Right ventricle myocardium superior (tissue), 1 donor: ENCODE data around the gene B3GAT1. TPM values are rescaled to one million over a fixed set of nuclear protein-coding genes. Genes with fewer than 3 reads are reported as not detected.

Experiments
- ATAC-seq: fragments of 200-7000 bp; cut with Tn5 transposase; one replicate; pipeline ENCODE4 v1.9.1; 2020; ENCODE audit warnings: mild to moderate bottlenecking; ENCODE audit not compliant: poor library complexity
- DNase-seq: peaks from one replicate; pipeline ENCODE4 v3.0.0-alpha.2; 2020
- intact Hi-C: fragments of 100-400 bp; cut with DNase I; formaldehyde crosslinking; loops from one replicate; pipeline ENCODE4 v1.11.2; 2022
- total RNA-seq: library from RNA; stranded (reverse); fragmentation: NEBNext Ultra II Directional; extraction: Animal tissue kit (Norgen Biotek cat#: 25700); gene quantifications from one replicate; pipeline ENCODE4 v1.2.1, GENCODE V29; 2021
- donor health status: DM: no; HTN: yes; CAD: no; lungs with severe emphysema.

B3GAT1 gene
- total RNA-seq, 1 donor from 2014 or later: 0.11 TPM

- DNase-seq (no peak), ATAC-seq (no peak)
- intact Hi-C loops: no loop called here
These were observed 12.8 kb downstream of the B3GAT1 start for GRCh38 chr11:134399293-134399654.

- no peak for ATAC-seq
- intact Hi-C loops: no loop called here
- DNase-seq: no peak
These were observed 13.3 kb downstream of the B3GAT1 start for GRCh38 chr11:134398644-134399292.

- ATAC-seq (no peak), DNase-seq (no peak)
- intact Hi-C loops: no loop called here
These were observed 14.0 kb downstream of the B3GAT1 start for GRCh38 chr11:134398079-134398444.

GRCh38 chr11:134397304-134398078, 14.6 kb downstream of the B3GAT1 start:
- DNase-seq: no peak
- intact Hi-C loops: no loop called here
- ATAC-seq: no peak

- no peak for ATAC-seq
- no peak for DNase-seq
- intact Hi-C loops: no loop called here
These were observed 17.0 kb downstream of the B3GAT1 start for GRCh38 chr11:134395002-134395401.

GRCh38 chr11:134394311-134394710, 17.7 kb downstream of the B3GAT1 start:
- intact Hi-C loops: no loop called here
- DNase-seq (no peak), ATAC-seq (no peak)

GRCh38 chr11:134393638-134394037, 18.4 kb downstream of the B3GAT1 start:
- intact Hi-C loops: no loop called here
- DNase-seq (no peak), ATAC-seq (peak; percentile 81)

GRCh38 chr11:134392953-134393615, 19.0 kb downstream of the B3GAT1 start:
- DNase-seq (no peak), ATAC-seq (no peak)
- intact Hi-C loops: no loop called here

- intact Hi-C loops: no loop called here
- no peak for DNase-seq
These were observed 20.4 kb downstream of the B3GAT1 start for GRCh38 chr11:134391656-134392055.

GRCh38 chr11:134390706-134391569, 21.1 kb downstream of the B3GAT1 start:
- DNase-seq: no peak
- no peak for ATAC-seq
- intact Hi-C loops: no loop called here

More at GRCh38 chr11:134391656-134392055, 20.4 kb downstream of the B3GAT1 start:
- no peak for ATAC-seq

GRCh38 chr11:134389464-134390180, 22.4 kb downstream of the B3GAT1 start:
- DNase-seq (no peak), ATAC-seq (no peak)
- intact Hi-C loops: no loop called here

- intact Hi-C loops: no loop called here
- no peak for DNase-seq
- ATAC-seq: no peak
These were observed 23.5 kb downstream of the B3GAT1 start for GRCh38 chr11:134388590-134388989.

GRCh38 chr11:134387501-134387900, 24.5 kb downstream of the B3GAT1 start:
- DNase-seq (no peak), ATAC-seq (no peak)
- intact Hi-C loops: no loop called here

- no peak for DNase-seq
- intact Hi-C loops: no loop called here
- ATAC-seq: no peak
These were observed 25.1 kb downstream of the B3GAT1 start for GRCh38 chr11:134386945-134387344.

- intact Hi-C loops: no loop called here
- no peak for ATAC-seq
- no peak for DNase-seq
These were observed 26.1 kb downstream of the B3GAT1 start for GRCh38 chr11:134385774-134386565.

- ATAC-seq (no peak), DNase-seq (no peak)
- intact Hi-C loops: no loop called here
These were observed 26.9 kb downstream of the B3GAT1 start for GRCh38 chr11:134385171-134385570.

- ATAC-seq (no peak), DNase-seq (no peak)
- intact Hi-C loops: no loop called here
These were observed 27.6 kb downstream of the B3GAT1 start for GRCh38 chr11:134384406-134384805.
